ENCODE measurements around the gene NIM1K.
"Not testable (repeated sequence)": the region's sequence is repeated elsewhere in the genome, so short reads cannot be mapped to it uniquely, and the experiment has no call there.

Gene NIM1K

DNA sequence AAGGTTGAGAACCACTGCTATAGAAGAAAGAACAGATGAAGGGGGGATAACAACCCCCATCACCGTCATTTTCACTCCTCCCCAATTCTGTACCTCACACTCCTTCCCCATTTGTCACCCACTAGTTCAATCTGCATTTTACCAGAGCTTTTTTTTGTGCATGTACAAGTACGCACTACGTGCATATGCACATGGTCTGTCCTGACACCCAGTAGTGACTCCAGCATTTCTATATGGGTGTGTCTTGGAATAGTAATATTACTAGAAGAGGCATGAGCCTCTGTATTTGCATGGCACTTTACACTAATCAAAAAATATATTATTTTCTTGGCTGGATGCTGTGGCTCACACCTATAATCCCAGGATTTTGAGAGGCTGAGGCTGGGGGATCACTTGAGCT is 38.7 kb downstream of the NIM1K start:
- DNase-seq (ENCODE audit: low spot score), result no peak

GRCh38 chr5:43231977-43232376 is 40.0 kb downstream of the NIM1K start:
- no peak for DNase-seq (ENCODE audit: low spot score)

- DNase-seq (ENCODE audit: low spot score), result no peak
These were observed 41.2 kb downstream of the NIM1K start for GRCh38 chr5:43232943-43233833.

GRCh38 chr5:43233946-43234345 is 41.9 kb downstream of the NIM1K start:
- DNase-seq (ENCODE audit: low spot score), result no peak

DNA sequence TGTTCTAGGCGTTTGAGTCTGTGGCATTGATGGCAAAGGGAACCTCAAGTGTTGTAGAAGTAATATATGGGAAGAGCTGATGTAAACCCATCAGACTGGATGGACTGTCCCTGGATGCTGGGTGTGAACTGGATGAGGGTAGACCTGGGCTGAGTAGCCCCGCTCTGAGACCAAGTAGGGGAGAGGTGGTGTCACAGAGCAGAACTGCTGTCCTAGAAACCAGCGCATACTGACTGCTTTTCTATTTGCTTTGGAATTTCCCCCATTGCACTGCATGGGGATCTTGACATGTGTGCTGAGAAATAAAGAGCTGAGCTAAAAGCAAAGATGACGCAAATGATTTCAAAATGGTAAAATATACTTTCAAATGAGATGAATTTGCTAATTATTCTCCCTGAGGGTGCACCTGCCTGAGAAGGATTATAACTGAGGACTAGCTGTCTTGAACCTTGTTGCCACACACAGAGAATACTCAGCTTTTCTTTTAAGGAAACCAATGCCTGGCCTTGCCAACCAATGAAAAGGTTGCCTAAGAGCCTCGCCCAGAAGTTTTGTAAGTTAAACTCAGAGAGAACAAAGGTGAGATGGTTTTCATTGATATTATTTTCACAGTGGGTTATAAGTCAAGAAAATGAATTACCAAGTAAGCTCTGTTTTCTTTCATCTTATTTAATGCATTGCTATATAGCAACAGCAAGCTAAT is 44.8 kb downstream of the NIM1K start:
- no peak for DNase-seq (ENCODE audit: low spot score)

- DNase-seq (ENCODE audit: low spot score), result no peak
These were observed 50.2 kb downstream of the NIM1K start for GRCh38 chr5:43242196-43242595.

DNA sequence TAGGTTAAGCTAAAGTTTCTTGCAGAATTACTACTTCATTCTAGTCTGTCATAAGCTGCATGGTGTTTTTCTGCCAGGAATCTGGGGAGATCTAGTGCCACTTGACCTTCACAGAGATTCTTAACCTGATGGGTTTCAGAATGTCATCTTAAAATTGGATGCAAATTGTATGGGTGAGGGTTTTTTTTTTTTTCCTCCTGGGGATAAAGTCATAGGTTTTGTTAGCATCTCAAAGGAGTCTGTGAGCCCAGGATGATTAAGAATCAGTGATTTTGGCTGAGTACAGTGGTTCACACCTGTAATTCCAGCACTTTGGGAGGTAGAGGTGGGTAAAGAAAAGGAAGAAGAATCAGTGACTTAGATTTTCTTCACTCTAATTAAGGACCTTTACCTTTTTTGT is 51.2 kb downstream of the NIM1K start:
- DNase-seq (ENCODE audit: low spot score), result no peak

- no peak for DNase-seq (ENCODE audit: low spot score)
These were observed 53.0 kb downstream of the NIM1K start for GRCh38 chr5:43244823-43245565.

DNA sequence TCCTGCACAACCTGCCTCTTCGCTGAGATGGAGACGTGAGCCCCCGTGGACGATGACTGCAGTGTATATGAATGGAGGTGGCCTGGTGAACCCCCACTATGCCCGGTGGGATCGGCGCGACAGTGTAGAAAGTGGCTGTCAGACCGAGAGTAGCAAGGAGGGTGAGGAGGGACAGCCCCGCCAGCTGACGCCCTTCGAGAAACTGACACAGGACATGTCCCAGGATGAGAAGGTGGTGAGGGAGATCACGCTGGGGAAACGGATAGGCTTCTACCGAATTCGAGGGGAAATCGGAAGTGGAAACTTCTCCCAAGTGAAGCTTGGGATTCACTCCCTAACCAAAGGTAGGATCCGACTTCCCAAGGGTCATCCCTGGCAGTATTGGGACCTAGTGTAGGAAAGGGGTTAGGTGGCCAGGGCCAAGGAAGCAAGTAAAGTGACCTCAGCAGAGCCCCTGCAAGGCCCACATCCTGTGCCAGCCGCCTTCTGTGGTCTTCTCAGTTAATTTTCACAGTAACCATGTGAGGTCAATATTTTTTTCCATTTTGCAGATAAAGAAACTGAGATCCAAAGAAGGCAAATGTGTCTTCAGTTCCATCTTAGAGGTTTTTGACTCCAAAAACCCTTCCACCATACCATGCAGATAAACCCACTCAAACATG is 53.8 kb downstream of the NIM1K start:
- DNase-seq (ENCODE audit: low spot score), result no peak

GRCh38 chr5:43251754-43252153 is 59.7 kb downstream of the NIM1K start:
- DNase-seq (ENCODE audit: low spot score), result no peak

DNA sequence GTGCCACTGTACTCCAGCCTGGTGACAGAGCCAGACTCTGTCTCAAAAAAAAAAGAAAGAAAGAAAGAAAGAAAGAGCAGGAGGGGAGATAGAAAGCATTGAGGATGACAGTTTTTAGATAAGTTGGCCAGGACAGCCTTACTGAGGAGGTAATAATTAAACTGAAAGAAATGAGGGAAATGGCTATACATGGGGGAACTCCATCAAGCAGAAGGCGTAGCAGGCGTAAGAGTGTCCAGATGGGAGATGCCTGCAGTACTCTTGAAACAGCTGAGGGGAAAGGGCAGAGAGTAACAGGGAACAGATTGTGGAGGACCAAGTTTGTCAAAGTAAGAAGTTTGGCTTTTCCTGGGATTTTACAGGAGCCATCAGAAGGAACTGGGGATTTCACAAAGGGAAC is 63.7 kb downstream of the NIM1K start:
- DNase-seq (ENCODE audit: low spot score), result no peak

DNA sequence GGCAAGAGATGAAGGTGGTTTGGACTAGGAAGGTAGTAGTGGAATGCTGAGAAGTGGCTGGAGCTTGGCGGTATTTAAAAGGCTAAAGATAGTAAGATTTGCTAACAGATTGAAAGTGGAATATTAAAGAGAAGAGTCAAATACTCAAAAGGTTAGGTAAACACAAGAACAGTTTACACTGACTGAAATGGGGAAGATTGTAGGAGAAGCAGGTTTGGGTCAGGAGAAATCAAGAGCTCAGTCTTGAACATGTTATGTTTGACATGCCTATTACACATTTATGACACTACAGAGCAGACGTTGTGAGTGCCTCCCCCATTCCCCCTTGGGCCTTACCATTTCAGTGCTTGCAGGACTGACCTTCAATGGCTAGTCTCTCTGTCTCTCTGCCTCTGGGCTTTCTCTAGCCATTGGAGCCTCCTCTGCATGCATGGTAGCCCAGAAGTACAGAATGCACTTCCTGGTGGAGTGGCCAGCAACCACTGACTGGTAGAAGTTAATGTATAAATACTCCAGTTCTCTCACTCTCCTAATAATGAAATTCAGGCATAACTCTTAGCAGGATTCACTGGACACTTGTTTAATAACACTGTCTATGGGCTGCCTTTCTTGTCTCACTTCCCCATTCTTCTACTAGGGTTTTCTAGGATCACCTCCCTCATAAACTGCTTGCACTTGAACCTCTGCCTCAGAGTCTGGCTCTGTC is 64.4 kb downstream of the NIM1K start:
- DNase-seq (ENCODE audit: low spot score), result no peak

- no peak for DNase-seq (ENCODE audit: low spot score)
These were observed 66.1 kb downstream of the NIM1K start for GRCh38 chr5:43258116-43258515.

DNA sequence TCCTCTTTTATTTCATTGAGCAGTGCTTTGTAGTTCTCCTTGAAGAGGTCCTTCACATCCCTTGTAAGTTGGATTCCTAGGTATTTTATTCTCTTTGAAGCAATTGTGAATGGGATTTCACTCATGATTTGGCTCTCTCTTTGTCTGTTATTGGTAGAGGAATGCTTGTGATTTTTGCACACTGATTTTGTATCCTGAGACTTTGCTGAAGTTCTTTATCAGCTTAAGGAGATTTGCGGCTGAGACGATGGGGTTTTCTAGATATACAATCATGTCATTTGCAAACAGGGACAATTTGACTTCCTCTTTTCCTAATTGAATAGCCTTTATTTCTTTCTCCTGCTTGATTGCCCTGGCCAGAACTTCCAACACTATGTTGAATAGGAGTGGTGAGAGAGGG is 70.2 kb downstream of the NIM1K start:
- DNase-seq (ENCODE audit: low spot score), result not testable (repeated sequence)

DNA sequence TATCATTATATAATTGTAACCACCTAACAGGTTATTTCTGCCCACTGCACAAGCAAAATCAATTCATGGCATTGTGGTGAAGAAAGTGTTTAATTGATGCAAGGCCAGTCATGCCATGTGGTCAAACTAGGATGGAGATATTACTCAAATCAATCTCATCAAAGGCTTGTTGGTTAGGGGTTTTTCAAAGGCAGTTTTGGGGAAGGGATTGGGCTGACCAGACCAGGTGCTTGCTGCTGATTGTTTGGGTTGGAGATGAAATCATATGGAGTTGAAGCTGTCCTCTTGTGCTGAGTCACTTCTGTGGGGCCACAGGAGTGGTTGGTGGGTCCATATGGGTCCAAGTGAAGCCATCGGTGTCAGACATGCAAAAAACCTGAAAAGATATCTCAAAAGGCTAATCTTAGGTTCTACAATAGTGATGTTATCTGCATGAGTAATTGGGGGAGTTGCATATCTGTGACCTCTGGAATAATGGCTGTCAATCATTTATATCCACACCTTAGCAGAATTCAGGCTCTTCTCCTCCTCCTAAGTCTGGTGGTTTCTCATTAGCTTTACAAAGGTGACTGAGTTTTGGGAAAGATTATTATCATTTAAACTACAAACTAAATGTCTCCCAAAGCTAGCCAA is 76.3 kb downstream of the NIM1K start:
- DNase-seq (ENCODE audit: low spot score), result no peak

DNA sequence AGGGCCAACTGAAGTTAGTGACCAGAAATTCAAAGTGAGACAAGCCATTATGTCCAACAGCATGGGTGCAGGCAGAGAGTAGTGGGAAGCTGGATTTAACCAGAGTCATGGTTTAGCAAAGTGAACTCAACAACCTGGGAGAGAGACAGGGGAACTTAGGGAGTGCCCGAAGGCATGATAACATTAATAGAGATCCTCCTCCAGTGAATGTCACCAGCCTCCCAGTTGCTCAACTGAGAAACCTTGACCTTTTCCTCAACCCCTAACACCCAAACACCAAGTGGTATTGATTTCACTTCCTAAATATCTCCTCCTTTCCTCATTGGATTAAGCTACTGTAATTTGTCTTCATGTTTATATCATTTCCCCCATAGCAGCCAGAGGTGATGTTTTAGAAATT is 78.6 kb downstream of the NIM1K start:
- DNase-seq (ENCODE audit: low spot score), result no peak

DNA sequence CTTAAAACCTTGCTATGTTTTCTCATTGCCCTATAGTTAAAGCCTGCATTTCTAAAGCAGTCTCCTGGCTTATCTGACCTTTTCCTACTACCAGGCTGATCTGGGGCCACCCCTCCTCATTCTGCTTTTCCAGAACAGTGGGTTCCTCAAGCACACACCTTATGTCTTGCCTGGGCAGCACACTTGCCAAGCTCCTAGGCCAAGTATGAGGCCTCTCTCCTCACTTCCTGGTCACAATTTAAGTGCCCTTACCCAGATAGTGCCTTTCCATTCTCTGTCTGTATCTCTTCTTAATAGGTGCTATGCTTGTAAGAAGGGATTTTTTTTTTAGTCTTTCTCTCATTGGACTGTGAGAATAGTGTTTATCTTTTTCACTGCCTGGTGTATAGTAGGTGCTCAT is 81.5 kb downstream of the NIM1K start:
- DNase-seq (ENCODE audit: low spot score), result no peak

DNA sequence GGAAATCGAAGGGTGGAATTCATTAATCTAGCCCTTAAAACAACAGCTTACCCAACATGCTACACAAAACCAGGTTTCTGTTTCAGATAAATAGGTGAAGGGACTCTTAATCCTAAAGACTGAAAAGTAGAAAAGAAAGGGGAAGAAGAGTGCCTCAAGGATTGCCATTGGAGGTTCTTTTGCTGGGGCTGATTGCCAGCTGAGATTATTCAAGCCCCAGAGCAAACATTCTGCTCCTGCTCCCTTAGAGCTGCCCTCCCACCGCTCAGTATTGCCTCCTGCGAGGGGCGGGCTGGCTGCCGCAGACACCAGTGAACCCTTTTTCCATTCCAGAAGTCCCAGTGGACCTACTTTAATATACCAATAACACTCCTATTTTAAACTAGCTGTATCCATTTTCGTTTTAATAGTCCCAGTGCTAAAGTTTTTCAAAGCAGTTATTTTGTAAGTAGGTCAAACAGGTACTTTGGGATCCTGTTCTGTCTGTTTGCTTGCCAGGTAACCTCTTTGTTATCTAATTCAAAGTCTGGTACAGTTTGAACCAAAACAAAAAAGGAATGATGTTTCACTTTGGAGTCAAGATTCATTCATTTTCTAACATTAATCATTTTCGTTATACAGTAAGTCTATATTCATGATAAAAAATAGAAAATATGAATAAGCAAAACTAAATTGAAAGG is 82.5 kb downstream of the NIM1K start:
- no peak for DNase-seq (ENCODE audit: low spot score)

GRCh38 chr5:43275391-43275790 is 83.4 kb downstream of the NIM1K start:
- DNase-seq (ENCODE audit: low spot score), result no peak

DNA sequence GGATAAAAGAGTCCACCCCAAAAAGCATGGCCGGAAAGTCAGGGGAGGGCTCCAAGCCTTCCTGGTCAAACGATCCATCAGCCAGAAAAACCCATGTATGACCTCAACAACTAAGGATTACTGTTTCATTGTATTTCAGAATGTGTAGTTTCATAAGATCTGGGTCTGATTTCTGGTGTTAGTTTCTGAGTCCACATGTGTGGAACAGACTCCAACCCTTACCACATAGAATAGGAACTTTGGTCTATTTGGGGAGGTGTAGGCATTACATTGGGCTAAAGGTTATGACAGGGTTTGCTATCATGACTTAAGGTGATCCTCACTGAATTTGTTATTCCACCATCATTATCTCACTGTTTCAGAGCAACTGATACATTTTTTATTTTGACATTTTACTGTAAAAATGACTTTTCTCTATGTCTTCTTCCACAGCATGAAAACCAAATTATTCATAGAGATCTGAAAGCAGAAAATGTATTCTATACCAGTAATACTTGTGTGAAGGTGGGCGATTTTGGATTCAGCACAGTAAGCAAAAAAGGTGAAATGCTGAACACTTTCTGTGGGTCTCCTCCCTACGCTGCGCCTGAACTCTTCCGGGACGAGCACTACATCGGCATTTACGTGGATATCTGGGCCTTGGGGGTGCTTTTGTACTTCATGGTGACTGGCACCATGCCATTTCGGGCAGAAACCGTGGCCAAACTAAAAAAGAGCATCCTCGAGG is 87.7 kb downstream of the NIM1K start:
- DNase-seq (ENCODE audit: low spot score), result no peak
